Measurements from ENCODE around the gene GCH1.
"Not testable (repeated sequence)": the region's sequence is repeated elsewhere in the genome, so short reads cannot be mapped to it uniquely, and the experiment has no call there.

- TF ChIP-seq CTCF, POLR2A (IDR thresholded peaks at IDR 0.05): not testable (repeated sequence)
Observed at GRCh38 chr14:54801482-54801881, 101.1 kb downstream of the GCH1 start.

Data from tibial nerve (tissue), 3 donors.